Stimulated activated CD8-positive, alpha-beta memory T cell treated with anti-CD3 and anti-CD28 coated beads, Interleukin-7, amount 100 ng/mL, for 4 hours (primary cell): ENCODE results near the gene RS1.

Experiments
- DNase-seq, 2 donors: peaks; one replicate each; pipeline ENCODE4 v3.0.0-alpha.2; 2020; ENCODE audit warnings: low read depth in 2 of 2

RS1 gene

GRCh38 chrX:18668071-18668835 is 3.7 kb downstream of the RS1 start:
- no peak for DNase-seq

- no peak for DNase-seq
Measured at GRCh38 chrX:18666614-18667013, 5.3 kb downstream of the RS1 start.

GRCh38 chrX:18664947-18665346 is 7.0 kb downstream of the RS1 start:
- no peak for DNase-seq

GRCh38 chrX:18661273-18661672 is 10.6 kb downstream of the RS1 start:
- no peak for DNase-seq

- DNase-seq: no peak
Measured at GRCh38 chrX:18654875-18655836, 16.8 kb downstream of the RS1 start.

GRCh38 chrX:18652636-18653035 is 19.3 kb downstream of the RS1 start:
- no peak for DNase-seq

- no peak for DNase-seq
Measured at GRCh38 chrX:18650662-18651061, 21.2 kb downstream of the RS1 start.

GRCh38 chrX:18649498-18649951 is 22.4 kb downstream of the RS1 start:
- DNase-seq: no peak

GRCh38 chrX:18647621-18648020 is 24.3 kb downstream of the RS1 start:
- DNase-seq: no peak

GRCh38 chrX:18643853-18644252 is 28.1 kb downstream of the RS1 start:
- no peak for DNase-seq

GRCh38 chrX:18643243-18643642 is 28.7 kb downstream of the RS1 start:
- DNase-seq: no peak

GRCh38 chrX:18640686-18641085 is 31.2 kb downstream of the RS1 start:
- DNase-seq: no peak

- DNase-seq: no peak
Measured at GRCh38 chrX:18639280-18639679, 32.6 kb downstream of the RS1 start.

GRCh38 chrX:18638398-18638797 is 33.5 kb downstream of the RS1 start:
- DNase-seq: no peak

- no peak for DNase-seq
Measured at GRCh38 chrX:18630934-18631333, 41.0 kb downstream of the RS1 start.

- no peak for DNase-seq
Measured at GRCh38 chrX:18624599-18624998, 47.3 kb downstream of the RS1 start.

GRCh38 chrX:18620349-18620748 is 51.6 kb downstream of the RS1 start:
- no peak for DNase-seq

- DNase-seq: no peak
Measured at GRCh38 chrX:18619288-18619687, 52.6 kb downstream of the RS1 start.

- DNase-seq: no peak
Measured at GRCh38 chrX:18617407-18617750, 54.5 kb downstream of the RS1 start.

- DNase-seq: no peak
Measured at GRCh38 chrX:18616688-18617406, 55.1 kb downstream of the RS1 start.

- no peak for DNase-seq
Measured at GRCh38 chrX:18613930-18614639, 57.8 kb downstream of the RS1 start.

GRCh38 chrX:18607966-18608365 is 63.9 kb downstream of the RS1 start:
- DNase-seq: no peak
